Sigmoid colon (tissue), 7 donors: ENCODE data around the gene ADAMTS2. TPM values are rescaled to one million over a fixed set of nuclear protein-coding genes. Genes with fewer than 3 reads are reported as not detected.

Experiments used
- DNase-seq: peaks from one replicate; pipeline ENCODE4 v3.0.0-alpha.2; 2019
- H3K27ac ChIP-seq, 4 donors: fragments of 200-600 bp; sonication (generic); one replicate each; pipeline ENCODE4 v1.5.1; 2016 to 2019; ENCODE audit warnings: mild to moderate bottlenecking in 1 of 4
- H3K27me3 ChIP-seq, 3 donors: fragments of 200-600 bp; sonication (generic); one replicate each; pipeline ENCODE4 v1.5.1; 2019; ENCODE audit warnings: mild to moderate bottlenecking in 1 of 3
- H3K36me3 ChIP-seq, 4 donors: fragments of 200-600 bp; sonication (generic); one replicate each; pipeline ENCODE4 v1.5.1; 2016 to 2019
- H3K4me1 ChIP-seq, 4 donors: fragments of 200-600 bp; sonication (generic); one replicate each; pipeline ENCODE4 v1.5.1; 2017 to 2019
- H3K4me3 ChIP-seq, 4 donors: fragments of 200-600 bp; sonication (generic); one replicate each; pipeline ENCODE4 v1.5.1; 2017 to 2019; ENCODE audit warnings: mild to moderate bottlenecking in 2 of 4, moderate library complexity in 1 of 4
- H3K9me3 ChIP-seq, 4 donors: fragments of 200-600 bp in 3 of 4; sonication (generic) in 3 of 4; one replicate each; pipeline versions ENCODE4 v1.5.1 to v1.6.1; 2013 to 2019
- EP300 ChIP-seq, 4 donors: sonication (generic); formaldehyde crosslinking; IDR thresholded peaks; one replicate each; pipeline ENCODE4 v1.6.1; 2017; ENCODE audit warnings: antibody characterized with exemption in 4 of 4
- POLR2A ChIP-seq, 2 donors: fragments of 450-650 bp; IDR thresholded peaks; one replicate each; pipeline ENCODE4 v1.6.1; 2016; ENCODE audit warnings: antibody characterized with exemption in 2 of 2, mild to moderate bottlenecking in 2 of 2, moderate library complexity in 2 of 2
- POLR2AphosphoS5 ChIP-seq, 4 donors: sonication (generic); formaldehyde crosslinking; IDR thresholded peaks; one replicate each; pipeline ENCODE4 v1.6.1; 2017; ENCODE audit warnings: antibody characterized with exemption in 4 of 4
- WGBS, 2 donors: extraction: QIAGEN DNeasy Blood & Tissue Kit; methylation state at CpG; one replicate each; pipeline ENCODE4 v1.1.7; 2013; 5-methylcytosine and 5-hydroxymethylcytosine counted together
- intact Hi-C: fragments of 100-400 bp; cut with DNase I; formaldehyde crosslinking; loops from one replicate; pipeline ENCODE4 v1.15.1; 2023
- polyA plus RNA-seq, 3 donors: library from polyadenylated mRNA; stranded (reverse); fragments of 200-250 nt; gene quantifications; one replicate each; pipeline ENCODE4 v1.2.3, GENCODE V29; 2013
- total RNA-seq, 4 donors: library from RNA; depleted of rRNA; stranded (reverse); fragments of >200 nt; gene quantifications; one replicate each; pipeline ENCODE4 v1.1.0, GENCODE V29; 2016
- TF ChIP-seq, protein P1 (sequence below), 4 experiments: fragments of 450-650 bp in 3 of 4; fragments of 200-600 bp in 1 of 4; IDR thresholded peaks; one replicate each; pipeline ENCODE4 v1.5.1; 2016 to 2019; ENCODE audit warnings: antibody characterized with exemption in 4 of 4, mild to moderate bottlenecking in 3 of 4, moderate library complexity in 2 of 4
- donor health status: healthy with polysubstance abuse.
- donor health status: Bipolar disorder and iron deficiency.
- donor health status: healthy.

The ADAMTS2 gene
- total and polyA plus RNA-seq, 7 donors = 0.69 to 33.2 (median 9.2) TPM

DNA sequence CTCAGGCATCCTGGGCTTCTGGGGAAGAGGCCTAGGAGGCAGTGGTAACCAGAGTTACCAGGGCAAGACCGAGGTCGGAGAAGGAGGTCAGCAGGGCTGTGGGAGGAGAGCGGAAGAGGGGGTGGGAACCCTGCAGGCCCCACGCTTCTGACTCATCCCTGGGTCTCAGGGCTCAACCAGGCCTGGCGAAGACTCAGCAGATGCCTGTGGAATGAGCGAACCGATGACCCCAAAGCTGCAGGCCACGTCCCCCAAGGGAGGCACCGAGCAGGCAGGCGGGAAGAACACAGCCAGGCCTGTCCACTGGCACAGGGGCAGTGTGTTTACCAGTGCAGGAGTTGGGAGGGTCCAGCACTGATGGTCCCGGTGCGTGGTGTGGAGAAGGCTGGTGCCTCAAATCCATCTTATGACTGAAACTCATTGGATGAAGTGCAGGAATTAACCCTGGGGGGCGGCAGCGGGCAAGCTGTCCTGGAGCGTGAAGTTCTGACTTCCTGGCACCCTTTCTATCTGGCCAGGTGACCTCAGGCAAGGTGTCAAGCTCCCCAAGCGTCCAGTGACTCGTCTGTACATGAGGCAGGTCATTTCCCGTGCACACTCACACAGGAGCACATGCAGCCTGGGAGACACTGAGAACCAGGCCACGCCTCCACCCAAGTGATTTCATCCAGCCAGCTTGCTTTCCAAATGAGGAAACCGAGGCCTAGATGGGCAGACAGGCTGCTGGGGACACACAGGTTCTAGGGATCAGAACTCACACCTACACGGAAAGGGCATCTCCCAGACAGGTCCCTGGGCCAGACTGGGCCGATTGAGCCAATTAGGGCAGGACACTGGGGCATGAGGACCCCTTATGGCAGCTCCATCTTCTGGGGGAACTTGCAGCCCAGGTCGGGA is 69.1 kb downstream of the ADAMTS2 start:
- Histone ChIP-seq H3K27me3 (no peaks in the 10 kb centered on the region), H3K9me3 (no peaks in the 10 kb centered on the region), H3K27ac (peak overlapping the region; percentile 69 to 74 (median 71)), H3K4me3 (no peak overlapping the region), H3K4me1 (peaks cover 0 to 34% (median 26%) of the 10 kb centered on the region in 4 donors), H3K36me3 (no peaks in the 10 kb centered on the region)
- peak; percentile 94 for DNase-seq
- WGBS, 2 donors = 81 to 84% methylated on average over 23 of the region's 23 CpGs
- no peak for TF ChIP-seq POLR2A (IDR thresholded peaks at IDR 0.05)
- peak; percentile 6 to 64 (median 36) for TF ChIP-seq POLR2AphosphoS5 (IDR thresholded peaks at IDR 0.05)
- TF ChIP-seq, protein P1, sequence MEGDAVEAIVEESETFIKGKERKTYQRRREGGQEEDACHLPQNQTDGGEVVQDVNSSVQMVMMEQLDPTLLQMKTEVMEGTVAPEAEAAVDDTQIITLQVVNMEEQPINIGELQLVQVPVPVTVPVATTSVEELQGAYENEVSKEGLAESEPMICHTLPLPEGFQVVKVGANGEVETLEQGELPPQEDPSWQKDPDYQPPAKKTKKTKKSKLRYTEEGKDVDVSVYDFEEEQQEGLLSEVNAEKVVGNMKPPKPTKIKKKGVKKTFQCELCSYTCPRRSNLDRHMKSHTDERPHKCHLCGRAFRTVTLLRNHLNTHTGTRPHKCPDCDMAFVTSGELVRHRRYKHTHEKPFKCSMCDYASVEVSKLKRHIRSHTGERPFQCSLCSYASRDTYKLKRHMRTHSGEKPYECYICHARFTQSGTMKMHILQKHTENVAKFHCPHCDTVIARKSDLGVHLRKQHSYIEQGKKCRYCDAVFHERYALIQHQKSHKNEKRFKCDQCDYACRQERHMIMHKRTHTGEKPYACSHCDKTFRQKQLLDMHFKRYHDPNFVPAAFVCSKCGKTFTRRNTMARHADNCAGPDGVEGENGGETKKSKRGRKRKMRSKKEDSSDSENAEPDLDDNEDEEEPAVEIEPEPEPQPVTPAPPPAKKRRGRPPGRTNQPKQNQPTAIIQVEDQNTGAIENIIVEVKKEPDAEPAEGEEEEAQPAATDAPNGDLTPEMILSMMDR (IDR thresholded peaks at IDR 0.05) = no peak
- TF ChIP-seq EP300 (IDR thresholded peaks at IDR 0.05) = peak in 1 of 4 donors; percentile 23
- intact Hi-C loops = no loop called here

DNA sequence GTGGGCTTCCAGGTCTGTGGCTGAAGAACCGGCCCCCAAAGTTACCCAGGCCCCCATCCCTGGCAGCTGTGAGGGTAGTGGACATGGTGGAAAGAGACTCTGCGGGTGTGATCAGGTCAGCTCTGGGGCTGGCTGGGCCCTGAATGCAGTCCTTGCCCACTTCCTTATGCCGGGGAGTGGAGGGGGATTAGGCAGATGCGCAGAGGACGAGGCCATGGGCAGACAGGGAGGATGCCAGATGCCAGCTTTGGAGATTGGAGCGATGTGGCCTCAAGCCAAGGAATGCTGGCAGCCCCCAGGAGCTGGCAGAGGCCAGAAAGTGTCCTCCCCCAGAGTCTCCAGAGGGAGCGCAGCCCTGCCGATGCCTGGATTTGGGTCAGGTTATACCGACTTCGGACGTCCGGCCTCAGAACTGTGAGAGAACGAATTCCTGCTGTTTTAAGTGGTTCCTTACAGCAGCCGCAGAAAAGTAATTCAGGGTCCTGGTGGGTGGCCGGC is 69.8 kb downstream of the ADAMTS2 start:
- H3K27ac ChIP-seq = peak overlapping the region; percentile 69 to 74 (median 71)
- no peaks in the 10 kb centered on the region for H3K27me3 ChIP-seq
- WGBS, 2 donors = 80 to 83% methylated on average over 15 of the region's 15 CpGs
- H3K4me3 ChIP-seq = no peak overlapping the region
- peaks cover 0 to 42% (median 34%) of the 10 kb centered on the region in 4 donors for H3K4me1 ChIP-seq
- no peak for DNase-seq
- H3K9me3 ChIP-seq = no peaks in the 10 kb centered on the region
- no peaks in the 10 kb centered on the region for H3K36me3 ChIP-seq
- TF ChIP-seq POLR2A (IDR thresholded peaks at IDR 0.05) (no peak), POLR2AphosphoS5 (IDR thresholded peaks at IDR 0.05) (no peak), EP300 (IDR thresholded peaks at IDR 0.05) (no peak)
- TF ChIP-seq, protein P1 (IDR thresholded peaks at IDR 0.05) = no peak
- intact Hi-C loops = no loop called here

DNA sequence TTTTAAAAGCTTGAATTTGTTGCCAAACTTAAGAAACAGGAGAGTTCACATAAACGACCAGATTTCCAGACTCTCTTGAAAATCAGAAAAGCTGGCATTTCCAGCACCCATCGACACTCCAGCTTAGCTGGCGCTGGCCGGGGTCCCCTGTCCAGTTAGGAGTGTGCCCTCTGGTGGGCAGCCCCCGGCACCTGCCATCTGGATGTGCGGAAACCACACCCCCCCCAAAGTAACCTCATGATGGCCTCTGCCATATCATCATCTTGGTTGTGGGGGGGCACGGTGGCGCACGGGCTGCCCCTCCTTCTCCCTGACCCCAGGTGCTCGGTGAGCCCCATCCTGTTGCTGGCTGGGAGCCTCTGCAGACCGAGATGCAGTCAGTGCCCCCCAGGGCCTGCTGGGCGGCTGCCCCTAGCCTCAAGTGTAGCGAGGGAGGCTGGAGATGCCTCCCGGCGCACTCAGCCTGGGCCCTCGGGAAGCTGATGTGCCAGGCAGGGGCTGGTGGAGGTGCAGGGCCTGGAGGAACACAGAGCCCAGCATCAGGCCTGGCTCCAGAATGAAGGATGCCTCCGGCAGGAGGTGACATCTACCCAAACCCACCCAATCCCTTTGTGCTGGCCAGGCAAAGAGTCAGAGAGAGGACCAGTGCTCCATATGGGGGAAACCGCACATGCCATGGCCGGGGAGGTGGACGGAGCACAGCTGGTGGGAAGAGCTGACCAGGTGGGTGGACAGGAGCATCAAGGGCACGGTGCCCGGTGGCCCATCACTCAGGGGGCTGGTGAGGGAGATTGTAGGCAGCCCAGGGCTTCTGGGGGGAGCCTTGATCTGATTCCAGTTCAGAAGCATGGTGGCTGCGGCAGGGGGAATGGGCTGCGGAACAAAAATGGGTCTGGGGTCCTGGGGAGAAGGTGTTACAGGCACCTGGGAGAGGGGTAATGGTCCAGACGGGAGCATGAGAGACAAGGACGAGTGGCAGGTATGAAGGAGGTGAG is 70.6 kb downstream of the ADAMTS2 start:
- 84 to 86% methylated on average over 26 of the region's 26 CpGs for WGBS, 2 donors
- Histone ChIP-seq H3K4me1 (peaks cover 0 to 50% (median 40%) of the 10 kb centered on the region in 4 donors), H3K36me3 (no peaks in the 10 kb centered on the region), H3K27me3 (no peaks in the 10 kb centered on the region), H3K27ac (peak overlapping the region; percentile 69 to 74 (median 71)), H3K4me3 (no peak overlapping the region), H3K9me3 (no peaks in the 10 kb centered on the region)
- intact Hi-C loops = no loop called here
- TF ChIP-seq POLR2AphosphoS5 (IDR thresholded peaks at IDR 0.05) = no peak
- TF ChIP-seq, protein P1 (IDR thresholded peaks at IDR 0.05) = no peak
- no peak for TF ChIP-seq POLR2A (IDR thresholded peaks at IDR 0.05)
- no peak for TF ChIP-seq EP300 (IDR thresholded peaks at IDR 0.05)
- peak; percentile 60 for DNase-seq

DNA sequence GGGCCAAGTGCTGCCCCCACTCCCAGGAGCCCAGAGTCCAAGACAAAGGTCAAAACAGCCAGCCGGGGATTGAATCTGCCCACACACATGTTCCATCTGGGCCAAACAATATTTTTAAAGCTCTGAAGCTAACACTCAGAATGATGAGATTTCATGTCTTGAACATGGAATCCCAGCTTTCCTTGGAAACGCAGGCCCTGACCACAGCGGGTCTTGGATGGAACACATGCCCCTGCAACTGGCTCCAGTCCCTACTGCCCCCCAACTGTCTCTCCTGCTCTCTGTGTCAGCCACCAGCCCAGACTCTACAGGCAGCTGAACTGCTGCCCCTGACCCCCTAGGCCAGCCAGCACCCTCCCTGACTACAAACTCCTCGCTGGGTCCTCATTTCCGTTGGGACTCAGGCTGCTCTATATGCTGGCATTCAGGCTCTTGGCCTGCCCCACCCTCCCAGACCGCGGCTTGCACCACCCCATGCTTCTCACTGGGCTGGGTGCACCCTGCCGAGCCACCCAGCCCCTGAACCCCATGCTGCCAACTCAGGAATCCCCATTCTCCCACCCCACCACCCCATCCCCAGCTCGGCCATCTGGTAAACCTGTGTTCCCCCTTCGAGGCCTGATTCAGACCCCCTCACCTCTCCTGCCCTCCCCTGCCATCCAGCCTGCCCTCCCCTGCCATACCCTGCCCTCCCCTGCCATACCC is 71.7 kb downstream of the ADAMTS2 start:
- no peaks in the 10 kb centered on the region for H3K9me3 ChIP-seq
- no peaks in the 10 kb centered on the region for H3K36me3 ChIP-seq
- peaks cover 0 to 52% (median 41%) of the 10 kb centered on the region in 4 donors for H3K4me1 ChIP-seq
- peak; percentile 60 for DNase-seq
- H3K27me3 ChIP-seq = no peaks in the 10 kb centered on the region
- 63 to 73% methylated on average over 9 to 10 of the region's 10 CpGs for whole genome bisulfite sequencing, 2 donors
- intact Hi-C loops = no loop called here
- TF ChIP-seq, protein P1 (IDR thresholded peaks at IDR 0.05) = no peak
- no peak for TF ChIP-seq EP300 (IDR thresholded peaks at IDR 0.05)
- no peak for TF ChIP-seq POLR2A (IDR thresholded peaks at IDR 0.05)
- no peak for TF ChIP-seq POLR2AphosphoS5 (IDR thresholded peaks at IDR 0.05)
- peak overlapping the region in 3 of 4 donors; percentile 22 to 74 (median 49) for H3K27ac ChIP-seq
- no peak overlapping the region for H3K4me3 ChIP-seq
